Measurements from ENCODE around the gene PHACTR3.

GRCh38 chr20:59585714-59586409 is 18.5 kb upstream of the PHACTR3 start:
- TF ChIP-seq CTCF (IDR thresholded peaks at IDR 0.05), result no peak
- TF ChIP-seq POLR2AphosphoS5 (IDR thresholded peaks at IDR 0.05; ENCODE audit: low read depth, low read length), result no peak
- no peak for TF ChIP-seq REST (IDR thresholded peaks at IDR 0.05; ENCODE audit: insufficient read depth in 1 of 2, low read depth in 2 of 2, low read length in 1 of 2)
